Karpas-422 (cell line): ENCODE results near the gene EDIL3. TPM values are rescaled to one million over a fixed set of nuclear protein-coding genes. Genes with fewer than 3 reads are reported as not detected.

Experiments used
- DNase-seq: peaks from one replicate; pipeline ENCODE4 v3.0.0-alpha.2; 2015
- H2AFZ ChIP-seq: fragments of 200-600 bp; sonication (generic); 2 replicates; pipeline ENCODE4 v1.6.1; 2014; ENCODE audit warnings: antibody characterized with exemption, low read length, mixed read lengths
- H3K27ac ChIP-seq: fragments of 200-600 bp; sonication (generic); 2 replicates; pipeline ENCODE4 v1.5.1; 2014; ENCODE audit warnings: mild to moderate bottlenecking, low read length, moderate library complexity
- H3K27me3 ChIP-seq: fragments of 200-600 bp; sonication (generic); 2 replicates; pipeline ENCODE4 v1.6.1; 2014; ENCODE audit warnings: low read length, mixed read lengths
- H3K36me3 ChIP-seq: fragments of 200-600 bp; sonication (generic); 2 replicates; pipeline ENCODE4 v1.6.1; 2014; ENCODE audit warnings: low read length, mixed read lengths; ENCODE audit not compliant: insufficient read depth
- H3K4me1 ChIP-seq: fragments of 200-600 bp; sonication (generic); 2 replicates; pipeline ENCODE4 v1.6.1; 2014; ENCODE audit warnings: mild to moderate bottlenecking, low read length, mixed read lengths
- H3K4me2 ChIP-seq: fragments of 200-600 bp; sonication (generic); 2 replicates; pipeline ENCODE4 v1.6.1; 2014; ENCODE audit warnings: low read length, low read depth, mild to moderate bottlenecking; ENCODE audit not compliant: poor library complexity, severe bottlenecking
- H3K4me3 ChIP-seq: fragments of 200-600 bp; sonication (generic); 2 replicates; pipeline ENCODE4 v1.5.1; 2014; ENCODE audit warnings: mild to moderate bottlenecking, antibody characterized with exemption, low read length, mixed read lengths
- H3K79me2 ChIP-seq: fragments of 200-600 bp; sonication (generic); 2 replicates; pipeline ENCODE4 v1.6.1; 2014; ENCODE audit warnings: mild to moderate bottlenecking, low read length, mixed read lengths
- H3K9ac ChIP-seq: fragments of 200-600 bp; sonication (generic); 2 replicates; pipeline ENCODE4 v1.6.0; 2014; ENCODE audit warnings: low read length
- H3K9me2 ChIP-seq: fragments of 200-600 bp; sonication (generic), shearing (Covaris generic); replicated peaks from 2 replicates; pipeline ENCODE4 v1.6.0; 2014; ENCODE audit warnings: mild to moderate bottlenecking, low read length, moderate library complexity; ENCODE audit not compliant: insufficient read depth
- H3K9me3 ChIP-seq: fragments of 300-700, 200-600 bp; sonication (generic); 2 replicates; pipeline ENCODE4 v1.6.1; 2014; ENCODE audit warnings: low read length, mixed read lengths
- H4K20me1 ChIP-seq: fragments of 200-600 bp; sonication (generic); 2 replicates; pipeline ENCODE4 v1.6.1; 2014; ENCODE audit warnings: mild to moderate bottlenecking, antibody characterized with exemption, low read length, low read depth; ENCODE audit not compliant: insufficient read depth
- total RNA-seq: library from RNA; depleted of rRNA; stranded (reverse); fragments of >200 nt; shearing (Covaris generic); gene quantifications from 2 replicates; pipeline ENCODE4 v1.2.3, GENCODE V29; 2014; ENCODE audit warnings: low replicate concordance

Gene EDIL3
- total RNA-seq, 1 experiment from 2014 or later = not detected

DNA sequence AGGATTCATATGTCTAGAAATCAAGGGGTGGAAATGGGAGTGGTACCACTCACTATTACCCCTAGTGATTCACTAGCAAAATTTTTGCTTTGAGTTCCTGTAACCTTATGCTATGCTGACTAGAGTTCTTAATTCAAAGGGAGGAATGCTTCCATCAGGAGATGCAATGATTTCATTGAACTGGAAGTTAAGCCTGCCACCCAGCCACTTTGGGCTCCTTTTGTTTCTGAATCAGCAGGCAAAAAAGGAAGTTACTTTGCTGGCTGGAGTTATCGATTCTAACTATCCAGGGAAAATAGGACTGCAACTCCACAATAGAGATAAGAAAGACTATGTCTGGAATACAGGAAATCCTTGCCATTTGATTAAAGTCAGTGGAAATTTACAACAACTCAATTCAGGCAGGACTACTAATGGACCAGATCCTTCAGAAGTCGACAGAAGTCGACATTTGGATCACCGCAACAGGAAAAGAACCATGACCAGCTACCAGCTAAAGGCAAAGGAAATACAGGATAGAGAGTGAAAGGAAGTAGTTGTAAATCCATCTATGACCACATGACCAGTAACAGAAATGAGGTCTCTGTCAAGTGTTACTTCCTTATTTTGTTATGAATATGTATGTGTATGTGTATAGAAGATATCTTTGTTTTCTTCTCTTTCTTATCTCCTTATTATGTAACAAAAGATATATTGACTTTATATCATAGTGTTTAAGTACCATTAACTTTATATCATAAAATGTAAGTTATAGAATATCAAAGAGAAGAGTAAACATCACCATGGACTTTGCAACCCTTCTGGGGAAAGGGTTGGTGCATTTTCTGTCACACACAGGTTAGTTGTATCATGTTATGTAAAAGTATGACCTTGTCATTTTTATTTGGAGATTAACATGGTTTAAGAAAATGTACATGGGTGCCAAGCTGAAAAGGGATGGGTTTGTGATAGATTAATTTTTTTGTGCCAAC, 465.3 kb downstream of the EDIL3 start:
- H3K79me2 ChIP-seq = no peaks in the 10 kb centered on the region
- H3K9ac ChIP-seq = no peak overlapping the region
- no peaks in the 10 kb centered on the region for H3K27me3 ChIP-seq
- H3K4me2 ChIP-seq = no peak overlapping the region
- H3K4me3 ChIP-seq = no peak overlapping the region
- H3K4me1 ChIP-seq = no peaks in the 10 kb centered on the region
- no peaks in the 10 kb centered on the region for H3K9me2 ChIP-seq
- no peak overlapping the region for H2AFZ ChIP-seq
- H4K20me1 ChIP-seq = no peaks in the 10 kb centered on the region
- no peaks in the 10 kb centered on the region for H3K36me3 ChIP-seq
- H3K27ac ChIP-seq = no peak overlapping the region
- no peak for DNase-seq
- no peaks in the 10 kb centered on the region for H3K9me3 ChIP-seq

DNA sequence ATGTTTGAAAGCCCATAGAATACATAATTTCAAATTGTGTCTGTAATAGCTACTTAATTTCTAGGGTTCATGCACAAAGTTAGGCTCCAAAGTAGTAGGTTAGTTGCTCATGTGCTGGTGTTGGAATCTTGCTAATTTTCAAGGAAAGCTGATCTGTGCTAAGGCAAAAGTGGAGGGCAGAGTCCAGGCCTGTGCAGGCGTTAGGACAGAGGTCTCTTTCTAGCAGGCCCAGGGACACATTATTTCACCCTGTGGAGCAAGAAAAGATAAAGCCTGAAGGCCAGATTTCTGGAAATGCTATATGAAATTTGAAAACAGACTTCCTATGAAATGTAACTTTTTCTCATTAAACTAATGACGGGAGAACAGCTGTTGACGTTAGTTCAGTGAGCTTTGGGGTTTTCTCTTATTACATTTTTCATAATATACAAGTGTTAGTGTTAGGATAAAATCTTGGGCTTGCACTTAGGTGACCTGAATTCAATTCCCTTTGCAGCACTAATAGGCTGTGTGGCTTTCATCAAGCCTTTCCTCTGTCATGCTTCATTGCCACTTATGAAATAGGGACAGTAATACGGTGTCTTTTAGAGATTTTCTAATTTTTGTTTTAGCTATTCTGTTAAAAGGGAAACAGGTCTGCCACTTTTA, 467.3 kb downstream of the EDIL3 start:
- Histone ChIP-seq H4K20me1 (no peaks in the 10 kb centered on the region), H3K4me3 (no peak overlapping the region), H3K9me3 (no peaks in the 10 kb centered on the region), H3K4me2 (no peak overlapping the region), H3K79me2 (no peaks in the 10 kb centered on the region), H3K36me3 (no peaks in the 10 kb centered on the region), H3K9ac (no peak overlapping the region), H3K9me2 (no peaks in the 10 kb centered on the region), H3K4me1 (no peaks in the 10 kb centered on the region), H3K27ac (no peak overlapping the region), H2AFZ (no peak overlapping the region), H3K27me3 (no peaks in the 10 kb centered on the region)
- no peak for DNase-seq

DNA sequence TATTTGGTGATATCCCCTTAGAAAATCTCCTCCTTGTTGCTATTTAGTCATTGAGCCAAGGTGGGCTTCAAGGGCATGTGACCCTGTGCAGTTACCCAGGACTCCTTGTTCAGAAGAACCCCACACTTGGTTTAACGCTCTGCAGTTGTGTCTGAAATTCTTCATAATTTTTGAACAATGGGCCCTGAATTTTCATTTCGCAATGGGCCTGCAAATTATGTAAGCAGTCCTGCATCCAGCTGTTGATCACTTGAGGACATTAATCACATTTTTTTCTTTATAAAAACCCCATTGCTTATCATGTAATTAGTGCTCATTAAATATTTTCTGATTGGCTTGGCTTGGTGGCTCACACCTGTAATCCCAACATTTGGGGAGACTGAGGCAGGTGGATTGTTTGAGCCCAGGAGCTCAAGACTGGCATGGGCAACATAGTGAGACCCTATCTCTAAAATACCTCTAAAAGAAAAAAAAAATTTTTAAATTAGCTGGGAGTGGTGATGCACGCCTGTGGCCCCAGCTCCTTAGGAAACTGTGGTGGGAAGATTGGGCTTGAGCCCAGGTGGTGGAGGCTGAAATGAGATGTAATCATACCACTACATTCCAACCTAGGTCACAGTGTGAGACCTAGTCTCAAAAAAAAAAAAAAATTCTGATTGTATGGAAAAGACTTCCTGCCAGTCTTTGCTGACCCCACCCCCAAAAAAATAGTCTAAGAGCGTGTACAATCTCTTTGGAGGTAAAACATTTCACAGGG, 469.8 kb downstream of the EDIL3 start:
- DNase-seq = no peak
- Histone ChIP-seq H2AFZ (no peak overlapping the region), H3K27me3 (no peaks in the 10 kb centered on the region), H3K9ac (no peak overlapping the region), H3K4me2 (no peak overlapping the region), H3K36me3 (no peaks in the 10 kb centered on the region), H3K4me1 (no peaks in the 10 kb centered on the region), H3K27ac (no peak overlapping the region), H4K20me1 (no peaks in the 10 kb centered on the region), H3K79me2 (no peaks in the 10 kb centered on the region), H3K4me3 (no peak overlapping the region), H3K9me2 (no peaks in the 10 kb centered on the region), H3K9me3 (no peaks in the 10 kb centered on the region)

DNA sequence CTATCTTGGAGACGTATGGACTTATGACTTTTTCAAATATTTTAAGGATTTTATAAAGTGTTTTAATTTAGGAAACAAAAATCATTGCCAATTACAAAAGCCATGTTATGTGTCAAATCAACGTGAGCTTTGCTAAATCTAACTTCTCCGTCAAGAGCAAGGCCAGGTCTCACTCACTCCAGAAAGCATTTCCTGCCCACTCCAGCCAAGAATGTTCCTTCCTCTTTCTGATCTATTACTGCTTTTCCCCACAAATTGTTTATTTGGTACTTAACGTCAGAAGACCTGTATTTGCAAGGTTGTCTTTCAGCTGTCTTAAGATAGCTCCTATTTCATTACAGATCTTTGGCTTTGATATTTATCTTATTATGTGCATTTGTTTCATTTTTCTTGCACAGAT, 470.5 kb downstream of the EDIL3 start:
- H3K27me3 ChIP-seq = no peaks in the 10 kb centered on the region
- H3K27ac ChIP-seq = no peak overlapping the region
- H2AFZ ChIP-seq = no peak overlapping the region
- no peaks in the 10 kb centered on the region for H3K79me2 ChIP-seq
- H3K9me3 ChIP-seq = no peaks in the 10 kb centered on the region
- no peak overlapping the region for H3K4me2 ChIP-seq
- no peaks in the 10 kb centered on the region for H3K4me1 ChIP-seq
- no peaks in the 10 kb centered on the region for H4K20me1 ChIP-seq
- no peaks in the 10 kb centered on the region for H3K9me2 ChIP-seq
- H3K36me3 ChIP-seq = no peaks in the 10 kb centered on the region
- DNase-seq = no peak
- no peak overlapping the region for H3K4me3 ChIP-seq
- H3K9ac ChIP-seq = no peak overlapping the region

DNA sequence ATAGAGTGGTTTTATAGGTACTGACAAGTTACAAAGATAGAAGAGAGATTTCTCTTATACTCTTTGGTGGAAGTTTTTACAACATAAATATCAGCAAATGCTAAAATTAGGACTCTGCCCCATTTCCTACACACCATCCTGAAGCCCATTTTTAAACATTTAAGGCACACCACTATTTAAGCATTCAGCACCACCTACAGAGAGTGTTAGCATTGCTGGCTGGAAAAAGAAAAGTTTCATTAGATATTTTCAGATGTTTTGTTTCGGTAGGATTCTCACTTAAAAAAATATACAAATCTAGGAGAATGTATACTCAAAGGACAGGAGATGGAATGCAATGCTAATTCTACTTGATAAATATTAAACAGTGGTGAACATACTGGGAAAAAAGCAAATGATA, 471.1 kb downstream of the EDIL3 start:
- Histone ChIP-seq H3K36me3 (no peaks in the 10 kb centered on the region), H2AFZ (no peak overlapping the region), H3K4me3 (no peak overlapping the region), H3K9me3 (no peaks in the 10 kb centered on the region), H3K27me3 (no peaks in the 10 kb centered on the region), H3K4me1 (no peaks in the 10 kb centered on the region), H3K9me2 (no peaks in the 10 kb centered on the region), H3K9ac (no peak overlapping the region), H3K27ac (no peak overlapping the region), H3K4me2 (no peak overlapping the region), H3K79me2 (no peaks in the 10 kb centered on the region), H4K20me1 (no peaks in the 10 kb centered on the region)
- no peak for DNase-seq

DNA sequence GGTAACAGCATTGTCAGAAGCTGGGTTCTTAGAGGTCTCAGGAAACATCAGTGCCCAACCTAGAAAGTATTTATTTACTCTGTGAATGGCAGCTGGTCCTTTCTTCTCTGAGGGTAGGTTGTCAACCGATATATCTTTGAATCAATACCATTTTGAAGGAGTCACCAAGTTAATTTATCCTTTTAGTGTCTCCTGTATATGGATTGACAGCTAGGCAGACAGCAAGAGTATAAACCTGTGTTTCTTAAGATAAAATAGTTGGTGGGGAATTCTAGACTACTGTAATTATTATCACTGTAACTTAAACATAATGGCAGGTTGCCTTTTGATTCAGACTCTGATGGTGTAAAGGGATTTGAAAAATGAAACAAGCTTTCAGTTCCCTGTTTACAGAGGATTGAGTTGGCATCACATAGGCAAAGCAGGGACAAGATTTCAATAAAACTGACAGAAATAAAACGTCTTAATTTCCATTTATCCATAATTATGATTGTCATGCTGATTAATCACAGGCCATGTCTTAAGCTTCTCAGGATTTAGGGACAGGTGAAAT, 473.2 kb downstream of the EDIL3 start:
- Histone ChIP-seq H3K4me3 (no peak overlapping the region), H3K27ac (no peak overlapping the region), H4K20me1 (no peaks in the 10 kb centered on the region), H3K4me2 (no peak overlapping the region), H3K9ac (no peak overlapping the region), H3K79me2 (no peaks in the 10 kb centered on the region), H3K9me2 (no peaks in the 10 kb centered on the region), H2AFZ (no peak overlapping the region), H3K36me3 (no peaks in the 10 kb centered on the region), H3K9me3 (no peaks in the 10 kb centered on the region), H3K4me1 (no peaks in the 10 kb centered on the region), H3K27me3 (no peaks in the 10 kb centered on the region)
- DNase-seq = no peak

DNA sequence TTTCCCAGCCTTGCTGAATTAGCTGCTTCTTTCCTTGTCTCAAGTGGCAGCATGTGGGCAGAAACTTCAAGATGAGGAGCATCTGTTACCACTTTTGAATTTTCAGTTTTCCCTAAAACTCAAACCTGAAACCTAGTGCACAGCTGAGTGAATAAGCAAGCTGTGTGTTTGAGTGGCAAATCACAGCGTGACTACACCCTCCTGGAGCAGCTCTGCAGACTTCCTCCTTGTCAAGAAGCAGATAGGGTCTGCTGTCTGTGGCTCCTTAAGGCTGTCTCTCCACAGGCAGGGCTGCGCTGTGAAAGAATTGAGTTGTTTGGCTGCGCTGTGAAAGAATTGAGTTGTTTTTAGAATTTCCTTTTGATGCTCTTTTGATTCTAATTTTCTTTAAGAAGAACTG, 484.4 kb downstream of the EDIL3 start:
- no peak overlapping the region for H2AFZ ChIP-seq
- H3K27me3 ChIP-seq = no peaks in the 10 kb centered on the region
- DNase-seq = no peak
- no peak overlapping the region for H3K27ac ChIP-seq
- H3K9ac ChIP-seq = no peak overlapping the region
- no peaks in the 10 kb centered on the region for H3K36me3 ChIP-seq
- no peaks in the 10 kb centered on the region for H3K4me1 ChIP-seq
- H3K4me2 ChIP-seq = no peak overlapping the region
- H3K79me2 ChIP-seq = no peaks in the 10 kb centered on the region
- no peaks in the 10 kb centered on the region for H4K20me1 ChIP-seq
- no peak overlapping the region for H3K4me3 ChIP-seq
- H3K9me3 ChIP-seq = no peaks in the 10 kb centered on the region
- 0 out of 2 replicates have a peak, but pooled peaks cover 4% of the 10 kb centered on the region for H3K9me2 ChIP-seq
